ENCODE results near the gene PARD3B. TPM values are rescaled to one million over a fixed set of nuclear protein-coding genes. Genes with fewer than 3 reads are reported as not detected.

The PARD3B gene
- total and polyA plus RNA-seq, 7 donors = 3.2 to 64.0 (median 42.5) TPM

- no peak for DNase-seq
- no peak overlapping the region for H3K4me3 ChIP-seq
- peaks cover 0 to 19% (median 9%) of the 10 kb centered on the region in 4 donors for H3K4me1 ChIP-seq
- H3K9me3 ChIP-seq = no peaks in the 10 kb centered on the region
- 97% methylated on average over 4 of the region's 4 CpGs for WGBS, 2 donors
- H3K27me3 ChIP-seq = no peaks in the 10 kb centered on the region
- TF ChIP-seq POLR2A (IDR thresholded peaks at IDR 0.05) (no peak), EP300 (IDR thresholded peaks at IDR 0.05) (no peak), POLR2AphosphoS5 (IDR thresholded peaks at IDR 0.05) (no peak), CTCF (IDR thresholded peaks at IDR 0.05) (no peak)
- no peaks in the 10 kb centered on the region for H3K36me3 ChIP-seq
- no peak overlapping the region for H3K27ac ChIP-seq
- intact Hi-C loops (cut with DNase I) = no loop called here
These were observed 353.8 kb downstream of the PARD3B start for GRCh38 chr2:204898928-204899640.

GRCh38 chr2:204899983-204900382, 354.7 kb downstream of the PARD3B start:
- Histone ChIP-seq H3K27me3 (no peaks in the 10 kb centered on the region), H3K36me3 (no peaks in the 10 kb centered on the region), H3K9me3 (no peaks in the 10 kb centered on the region), H3K27ac (no peak overlapping the region), H3K4me3 (no peak overlapping the region), H3K4me1 (peaks cover 0 to 13% (median 5%) of the 10 kb centered on the region in 4 donors)
- WGBS, 2 donors = 85 to 87% methylated on average over 2 of the region's 2 CpGs
- no peak for DNase-seq
- intact Hi-C loops (cut with DNase I) = no loop called here
- TF ChIP-seq POLR2A (IDR thresholded peaks at IDR 0.05) (no peak), CTCF (IDR thresholded peaks at IDR 0.05) (no peak), EP300 (IDR thresholded peaks at IDR 0.05) (no peak), POLR2AphosphoS5 (IDR thresholded peaks at IDR 0.05) (no peak)

- TF ChIP-seq POLR2A (IDR thresholded peaks at IDR 0.05) (no peak), POLR2AphosphoS5 (IDR thresholded peaks at IDR 0.05) (no peak), EP300 (IDR thresholded peaks at IDR 0.05) (no peak), CTCF (IDR thresholded peaks at IDR 0.05) (no peak)
- Histone ChIP-seq H3K4me1 (peaks cover 0 to 13% (median 5%) of the 10 kb centered on the region in 4 donors), H3K36me3 (no peaks in the 10 kb centered on the region), H3K27me3 (no peaks in the 10 kb centered on the region), H3K9me3 (no peaks in the 10 kb centered on the region), H3K27ac (no peak overlapping the region), H3K4me3 (no peak overlapping the region)
- WGBS, 2 donors = 14 to 34% methylated on average over 2 of the region's 2 CpGs
- DNase-seq = no peak
- intact Hi-C loops (cut with DNase I) = no loop called here
These were observed 355.2 kb downstream of the PARD3B start for GRCh38 chr2:204900487-204900886.

GRCh38 chr2:204900910-204901309, 355.6 kb downstream of the PARD3B start:
- Histone ChIP-seq H3K27me3 (no peaks in the 10 kb centered on the region), H3K27ac (no peak overlapping the region), H3K9me3 (no peaks in the 10 kb centered on the region), H3K4me1 (peaks cover 0 to 17% (median 7%) of the 10 kb centered on the region in 4 donors), H3K4me3 (no peak overlapping the region), H3K36me3 (no peaks in the 10 kb centered on the region)
- intact Hi-C loops (cut with DNase I) = no loop called here
- WGBS, 2 donors = 83 to 87% methylated on average over 1 of the region's 1 CpG
- no peak for DNase-seq
- TF ChIP-seq POLR2AphosphoS5 (IDR thresholded peaks at IDR 0.05) (no peak), EP300 (IDR thresholded peaks at IDR 0.05) (no peak), CTCF (IDR thresholded peaks at IDR 0.05) (no peak), POLR2A (IDR thresholded peaks at IDR 0.05) (no peak)

Data from sigmoid colon (tissue), 7 donors.